ENCODE measurements around the gene LRRC27.
"Not testable (repeated sequence)": the region's sequence is repeated elsewhere in the genome, so short reads cannot be mapped to it uniquely, and the experiment has no call there.

Gene LRRC27

GRCh38 chr10:132331601-132332432 is at the start of gene LRRC27:
LRRC27 (plus strand) TSS chr10:132332193; CDS start chr10:132333525, 1,332 bp downstream.
- DNase-seq = peak; percentile 90

- DNase-seq = no peak
These were observed 49.1 kb upstream of the LRRC27 start for GRCh38 chr10:132282667-132283603.

GRCh38 chr10:132283604-132284382 is 48.2 kb upstream of the LRRC27 start:
- DNase-seq = no peak

- DNase-seq = no peak
These were observed 42.6 kb upstream of the LRRC27 start for GRCh38 chr10:132289439-132289838.

- DNase-seq = no peak
These were observed 41.4 kb upstream of the LRRC27 start for GRCh38 chr10:132290631-132291030.

GRCh38 chr10:132291826-132292225 is 40.2 kb upstream of the LRRC27 start:
- DNase-seq = no peak

- DNase-seq = no peak
These were observed 39.4 kb upstream of the LRRC27 start for GRCh38 chr10:132292287-132293200.

- no peak for DNase-seq
These were observed 38.7 kb upstream of the LRRC27 start for GRCh38 chr10:132293201-132293812.

GRCh38 chr10:132293813-132294520 is 38.0 kb upstream of the LRRC27 start:
- DNase-seq = no peak

- DNase-seq = peak; percentile 1
These were observed 37.3 kb upstream of the LRRC27 start for GRCh38 chr10:132294561-132295318.

GRCh38 chr10:132295481-132295880 is 36.5 kb upstream of the LRRC27 start:
- not testable (repeated sequence) for DNase-seq

- DNase-seq = no peak
These were observed 35.1 kb upstream of the LRRC27 start for GRCh38 chr10:132296666-132297443.

GRCh38 chr10:132297526-132297925 is 34.5 kb upstream of the LRRC27 start:
- DNase-seq = peak; percentile 6

- no peak for DNase-seq
These were observed 33.7 kb upstream of the LRRC27 start for GRCh38 chr10:132298038-132298881.

GRCh38 chr10:132299371-132300336 is 32.3 kb upstream of the LRRC27 start:
- DNase-seq = no peak

- DNase-seq = no peak
These were observed 31.4 kb upstream of the LRRC27 start for GRCh38 chr10:132300582-132300981.
